Measurements from ENCODE around the gene AK8.

AK8 gene

DNA sequence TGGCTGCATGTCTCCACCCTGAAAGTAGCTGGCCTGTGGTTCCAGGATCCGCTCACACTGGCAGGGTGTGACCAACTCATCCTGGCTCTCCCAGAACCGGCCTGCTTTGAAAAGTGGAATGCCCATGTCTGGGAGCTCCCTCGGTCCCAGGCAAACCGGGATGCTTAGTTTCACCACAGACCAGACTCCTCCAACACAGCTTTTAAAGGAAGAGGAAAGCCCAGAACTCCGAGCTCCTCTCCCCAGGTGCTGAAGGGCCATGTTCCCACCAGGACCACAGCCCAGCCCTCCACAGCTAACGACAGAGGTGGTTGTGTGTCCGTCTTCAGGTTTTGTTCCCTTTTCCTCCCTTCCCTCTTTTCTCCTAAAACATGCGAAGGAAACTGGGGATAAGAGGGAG lies 169.8 kb downstream of the AK8 start:
- no peaks in the 10 kb centered on the region for H3K27me3 ChIP-seq (ENCODE audit: low read length)
- no peak overlapping the region for H2AFZ ChIP-seq (ENCODE audit: low read depth, low read length, severe bottlenecking)
- H4K20me1 ChIP-seq (ENCODE audit: low read depth, low read length), result no peaks in the 10 kb centered on the region
- H3K36me3 ChIP-seq (ENCODE audit: low read length), result no peaks in the 10 kb centered on the region
- H3K4me3 ChIP-seq (ENCODE audit: insufficient read depth, low read length, poor library complexity, severe bottlenecking), result no peak overlapping the region
- TF ChIP-seq, protein P1, sequence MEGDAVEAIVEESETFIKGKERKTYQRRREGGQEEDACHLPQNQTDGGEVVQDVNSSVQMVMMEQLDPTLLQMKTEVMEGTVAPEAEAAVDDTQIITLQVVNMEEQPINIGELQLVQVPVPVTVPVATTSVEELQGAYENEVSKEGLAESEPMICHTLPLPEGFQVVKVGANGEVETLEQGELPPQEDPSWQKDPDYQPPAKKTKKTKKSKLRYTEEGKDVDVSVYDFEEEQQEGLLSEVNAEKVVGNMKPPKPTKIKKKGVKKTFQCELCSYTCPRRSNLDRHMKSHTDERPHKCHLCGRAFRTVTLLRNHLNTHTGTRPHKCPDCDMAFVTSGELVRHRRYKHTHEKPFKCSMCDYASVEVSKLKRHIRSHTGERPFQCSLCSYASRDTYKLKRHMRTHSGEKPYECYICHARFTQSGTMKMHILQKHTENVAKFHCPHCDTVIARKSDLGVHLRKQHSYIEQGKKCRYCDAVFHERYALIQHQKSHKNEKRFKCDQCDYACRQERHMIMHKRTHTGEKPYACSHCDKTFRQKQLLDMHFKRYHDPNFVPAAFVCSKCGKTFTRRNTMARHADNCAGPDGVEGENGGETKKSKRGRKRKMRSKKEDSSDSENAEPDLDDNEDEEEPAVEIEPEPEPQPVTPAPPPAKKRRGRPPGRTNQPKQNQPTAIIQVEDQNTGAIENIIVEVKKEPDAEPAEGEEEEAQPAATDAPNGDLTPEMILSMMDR (IDR thresholded peaks at IDR 0.05; ENCODE audit: insufficient read depth, low read length, poor library complexity, severe bottlenecking), result no peak
- no peak for TF ChIP-seq EZH2phosphoT487 (conservative IDR thresholded peaks at IDR 0.05; ENCODE audit: low read length)
- H3K9ac ChIP-seq (ENCODE audit: low read length), result no peak overlapping the region
- H3K4me2 ChIP-seq (ENCODE audit: low read depth, low read length, poor library complexity, severe bottlenecking), result no peak overlapping the region
- no peak overlapping the region for H3K27ac ChIP-seq (ENCODE audit: low read depth, low read length)
- H3K9me3 ChIP-seq (ENCODE audit: insufficient read depth, low read length), result no peaks in the 10 kb centered on the region
- no peaks in the 10 kb centered on the region for H3K9me2 ChIP-seq (replicated peaks; ENCODE audit: insufficient read depth, low read length)
- no peaks in the 10 kb centered on the region for H3F3A ChIP-seq (ENCODE audit: insufficient read depth)
- no peaks in the 10 kb centered on the region for H3K79me2 ChIP-seq (ENCODE audit: insufficient read depth, low read length)

GRCh38 chr9:132703336-132703735 lies 174.7 kb downstream of the AK8 start:
- no peaks in the 10 kb centered on the region for H3K9me2 ChIP-seq (replicated peaks; ENCODE audit: insufficient read depth, low read length)
- no peaks in the 10 kb centered on the region for H3K27me3 ChIP-seq (ENCODE audit: low read length)
- H3K27ac ChIP-seq (ENCODE audit: low read depth, low read length), result no peak overlapping the region
- no peak overlapping the region for H3K4me3 ChIP-seq (ENCODE audit: insufficient read depth, low read length, poor library complexity, severe bottlenecking)
- no peaks in the 10 kb centered on the region for H3F3A ChIP-seq (ENCODE audit: insufficient read depth)
- H3K9ac ChIP-seq (ENCODE audit: low read length), result no peak overlapping the region
- H4K20me1 ChIP-seq (ENCODE audit: low read depth, low read length), result no peaks in the 10 kb centered on the region
- no peaks in the 10 kb centered on the region for H3K36me3 ChIP-seq (ENCODE audit: low read length)
- 0 out of 2 replicates have a peak, but pooled peaks cover under 1% of the 10 kb centered on the region for H3K9me3 ChIP-seq (ENCODE audit: insufficient read depth, low read length)
- H3K4me2 ChIP-seq (ENCODE audit: low read depth, low read length, poor library complexity, severe bottlenecking), result no peak overlapping the region
- H2AFZ ChIP-seq (ENCODE audit: low read depth, low read length, severe bottlenecking), result no peak overlapping the region
- TF ChIP-seq, protein P1 (IDR thresholded peaks at IDR 0.05; ENCODE audit: insufficient read depth, low read length, poor library complexity, severe bottlenecking), result no peak
- no peak for TF ChIP-seq EZH2phosphoT487 (conservative IDR thresholded peaks at IDR 0.05; ENCODE audit: low read length)
- H3K79me2 ChIP-seq (ENCODE audit: insufficient read depth, low read length), result no peaks in the 10 kb centered on the region

GRCh38 chr9:132702254-132702653 lies 175.8 kb downstream of the AK8 start:
- Histone ChIP-seq H2AFZ (ENCODE audit: low read depth, low read length, severe bottlenecking) (no peak overlapping the region), H3K4me2 (ENCODE audit: low read depth, low read length, poor library complexity, severe bottlenecking) (no peak overlapping the region), H3K9me2 (replicated peaks; ENCODE audit: insufficient read depth, low read length) (no peaks in the 10 kb centered on the region), H3K79me2 (ENCODE audit: insufficient read depth, low read length) (no peaks in the 10 kb centered on the region), H3K4me3 (ENCODE audit: insufficient read depth, low read length, poor library complexity, severe bottlenecking) (no peak overlapping the region), H3K9me3 (ENCODE audit: insufficient read depth, low read length) (peaks cover 11% of the 10 kb centered on the region), H3K9ac (ENCODE audit: low read length) (no peak overlapping the region), H4K20me1 (ENCODE audit: low read depth, low read length) (no peaks in the 10 kb centered on the region), H3K36me3 (ENCODE audit: low read length) (no peaks in the 10 kb centered on the region), H3K27me3 (ENCODE audit: low read length) (no peaks in the 10 kb centered on the region), H3K27ac (ENCODE audit: low read depth, low read length) (no peak overlapping the region), H3F3A (ENCODE audit: insufficient read depth) (no peaks in the 10 kb centered on the region)
- no peak for TF ChIP-seq EZH2phosphoT487 (conservative IDR thresholded peaks at IDR 0.05; ENCODE audit: low read length)
- TF ChIP-seq, protein P1 (IDR thresholded peaks at IDR 0.05; ENCODE audit: insufficient read depth, low read length, poor library complexity, severe bottlenecking), result no peak
